OCI-LY3 (cell line): ENCODE data around the gene ZNF285.
"Not testable (repeated sequence)": the region's sequence is repeated elsewhere in the genome, so short reads cannot be mapped to it uniquely, and the experiment has no call there.

Experiments used
- H2AFZ ChIP-seq: fragments of 200-600, 300-600 bp; shearing (Covaris generic); 2 replicates; pipeline ENCODE4 v1.6.0; 2014; ENCODE audit warnings: antibody characterized with exemption, low read depth, low read length
- H3K27ac ChIP-seq: fragments of 200-600, 300-600 bp; sonication (generic); 2 replicates; pipeline ENCODE4 v1.5.1; 2014; ENCODE audit warnings: mild to moderate bottlenecking, low read length, moderate library complexity, mixed read lengths
- H3K27me3 ChIP-seq: fragments of 200-600, 300-600 bp; sonication (generic); 2 replicates; pipeline ENCODE4 v1.6.1; 2014; ENCODE audit warnings: low read depth, low read length, mixed read lengths
- H3K36me3 ChIP-seq: fragments of 200-600, 300-600 bp; sonication (generic); replicated peaks from 2 replicates; pipeline ENCODE3; 2014; ENCODE audit warnings: low read depth, low read length, mixed read lengths
- H3K4me1 ChIP-seq: fragments of 300-600, 200-600 bp; sonication (generic); 2 replicates; pipeline ENCODE4 v1.6.1; 2014; ENCODE audit warnings: low read length, mixed read lengths
- H3K4me2 ChIP-seq: fragments of 200-600, 300-600 bp; sonication (generic); 2 replicates; pipeline ENCODE4 v1.6.1; 2014; ENCODE audit warnings: low read length, mixed read lengths
- H3K4me3 ChIP-seq: fragments of 300-600, 200-600 bp; sonication (generic); 2 replicates; pipeline ENCODE4 v1.5.1; 2014; ENCODE audit warnings: antibody characterized with exemption, mild to moderate bottlenecking, low read length, moderate library complexity
- H3K79me2 ChIP-seq: fragments of 300-600, 200-600 bp; shearing (Covaris generic); 2 replicates; pipeline ENCODE4 v1.6.1; 2014; ENCODE audit warnings: mild to moderate bottlenecking, low read length, mixed read lengths
- H3K9ac ChIP-seq: fragments of 300-600, 200-600 bp; shearing (Covaris generic); 2 replicates; pipeline ENCODE4 v1.6.0; 2014; ENCODE audit warnings: mild to moderate bottlenecking, low read length, moderate library complexity
- H3K9me3 ChIP-seq: fragments of 200-600, 300-600 bp; shearing (Covaris generic); 2 replicates; pipeline ENCODE4 v1.6.1; 2014; ENCODE audit warnings: low read length, mixed read lengths; ENCODE audit not compliant: insufficient read depth
- H4K20me1 ChIP-seq: fragments of 200-600, 300-600 bp; sonication (generic); 2 replicates; pipeline ENCODE4 v1.6.1; 2016; ENCODE audit warnings: low read length, mixed read lengths; ENCODE audit not compliant: insufficient read depth
- EZH2phosphoT487 ChIP-seq: fragments of 200-600 bp; shearing (Covaris generic); IDR thresholded peaks from 2 replicates; pipeline ENCODE4 v1.6.1; 2018; ENCODE audit warnings: antibody characterized with exemption, mixed run types, low read depth
- TF ChIP-seq, protein P1 (sequence below): fragments of 200-600, 300-600 bp; sonication (generic); IDR thresholded peaks from 2 replicates; pipeline ENCODE4 v1.5.1; 2014; ENCODE audit warnings: antibody characterized with exemption, low read length, low read depth

Gene ZNF285

DNA sequence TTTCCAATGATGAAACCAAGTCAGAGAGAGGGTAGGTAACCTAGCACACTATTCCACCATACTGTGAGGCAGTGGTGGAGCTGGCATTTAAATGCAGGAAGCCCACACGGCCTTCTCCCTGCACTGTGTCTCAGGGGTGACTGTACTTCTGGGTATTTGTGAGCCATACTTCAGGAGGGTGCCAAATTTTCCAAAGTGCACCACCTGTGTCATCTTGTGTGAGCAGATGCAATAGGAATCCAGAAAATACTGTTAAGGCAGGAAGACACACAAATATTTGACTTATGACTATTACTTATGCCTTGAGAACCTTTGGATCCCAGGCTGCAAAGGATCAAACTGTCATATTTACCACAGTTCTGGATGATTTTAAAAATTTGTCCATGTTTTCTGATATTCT, 29.5 kb upstream of the ZNF285 start:
- Histone ChIP-seq H3K4me1 (no peaks in the 10 kb centered on the region), H3K36me3 (no peaks in the 10 kb centered on the region), H3K9me3 (peaks cover 29% of the 10 kb centered on the region), H2AFZ (no peak overlapping the region), H3K9ac (no peak overlapping the region), H3K4me2 (no peak overlapping the region), H3K27me3 (no peaks in the 10 kb centered on the region), H4K20me1 (no peaks in the 10 kb centered on the region), H3K79me2 (no peaks in the 10 kb centered on the region), H3K4me3 (no peak overlapping the region), H3K27ac (no peak overlapping the region)
- no peak for TF ChIP-seq EZH2phosphoT487
- TF ChIP-seq, protein P1, sequence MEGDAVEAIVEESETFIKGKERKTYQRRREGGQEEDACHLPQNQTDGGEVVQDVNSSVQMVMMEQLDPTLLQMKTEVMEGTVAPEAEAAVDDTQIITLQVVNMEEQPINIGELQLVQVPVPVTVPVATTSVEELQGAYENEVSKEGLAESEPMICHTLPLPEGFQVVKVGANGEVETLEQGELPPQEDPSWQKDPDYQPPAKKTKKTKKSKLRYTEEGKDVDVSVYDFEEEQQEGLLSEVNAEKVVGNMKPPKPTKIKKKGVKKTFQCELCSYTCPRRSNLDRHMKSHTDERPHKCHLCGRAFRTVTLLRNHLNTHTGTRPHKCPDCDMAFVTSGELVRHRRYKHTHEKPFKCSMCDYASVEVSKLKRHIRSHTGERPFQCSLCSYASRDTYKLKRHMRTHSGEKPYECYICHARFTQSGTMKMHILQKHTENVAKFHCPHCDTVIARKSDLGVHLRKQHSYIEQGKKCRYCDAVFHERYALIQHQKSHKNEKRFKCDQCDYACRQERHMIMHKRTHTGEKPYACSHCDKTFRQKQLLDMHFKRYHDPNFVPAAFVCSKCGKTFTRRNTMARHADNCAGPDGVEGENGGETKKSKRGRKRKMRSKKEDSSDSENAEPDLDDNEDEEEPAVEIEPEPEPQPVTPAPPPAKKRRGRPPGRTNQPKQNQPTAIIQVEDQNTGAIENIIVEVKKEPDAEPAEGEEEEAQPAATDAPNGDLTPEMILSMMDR, result no peak

DNA sequence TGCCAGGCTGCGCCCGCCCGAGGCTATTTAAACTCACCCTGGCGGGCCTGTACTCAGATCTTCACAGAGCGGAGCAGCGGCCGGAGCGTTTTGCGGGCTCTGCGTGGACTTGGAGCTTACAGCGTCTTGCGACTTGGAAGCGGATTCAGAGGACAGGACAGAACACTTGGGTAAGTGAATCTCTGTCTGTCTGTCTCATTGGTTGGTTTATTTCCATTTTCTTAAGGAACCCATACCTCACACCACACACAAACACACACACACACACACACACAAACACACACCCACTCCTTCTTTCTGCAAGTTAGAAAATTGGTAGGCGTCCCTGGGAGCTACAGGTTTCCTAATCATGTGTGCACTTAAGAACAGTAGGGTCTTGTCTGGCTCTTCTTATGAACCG, 14.1 kb upstream of the ZNF285 start:
- not testable (repeated sequence) for H3K4me3 ChIP-seq, H3K9me3 ChIP-seq, H3K79me2 ChIP-seq, H2AFZ ChIP-seq, H3K9ac ChIP-seq, H3K27me3 ChIP-seq, H4K20me1 ChIP-seq, H3K4me2 ChIP-seq, H3K36me3 ChIP-seq, H3K4me1 ChIP-seq, H3K27ac ChIP-seq

DNA sequence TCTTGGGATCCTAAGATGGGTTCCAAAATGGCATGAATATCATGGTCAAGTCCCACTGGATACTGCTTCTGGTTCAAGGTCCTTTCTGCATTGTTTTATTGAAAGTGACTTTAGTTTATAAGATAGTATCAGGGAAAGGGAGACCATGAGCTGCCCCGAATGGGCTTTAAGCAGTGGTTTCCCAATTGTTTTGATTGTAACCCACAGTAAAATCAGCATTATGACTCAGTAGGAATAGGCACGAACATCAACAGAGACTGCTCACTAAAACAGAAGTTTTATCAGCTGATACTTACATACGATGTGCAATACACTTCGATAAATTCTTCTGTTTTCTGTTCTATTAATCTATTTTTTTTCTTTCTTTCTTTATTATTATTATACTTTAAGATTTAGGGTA, 12.1 kb downstream of the ZNF285 start:
- not testable (repeated sequence) for H4K20me1 ChIP-seq, H3K36me3 ChIP-seq

DNA sequence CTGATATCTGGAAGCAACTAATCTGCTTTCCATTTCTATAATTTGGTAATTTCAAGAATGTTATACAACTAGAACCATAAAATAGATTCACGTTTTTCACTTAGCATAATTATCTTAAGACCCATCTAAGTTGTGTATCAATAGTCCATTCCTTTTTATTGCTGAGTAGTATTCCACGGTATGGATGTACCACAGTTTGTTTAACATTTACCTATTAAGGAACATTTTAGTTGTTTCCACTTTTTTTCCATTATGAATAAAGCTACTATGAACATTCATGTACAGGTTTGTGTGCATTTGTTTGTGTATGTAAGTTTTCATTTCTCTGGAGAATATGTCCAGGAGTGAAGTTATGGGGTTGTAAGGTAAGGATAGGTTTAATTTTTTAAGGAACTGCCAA, 26.6 kb downstream of the ZNF285 start:
- Histone ChIP-seq H3K4me2 (no peak overlapping the region), H3K27ac (no peak overlapping the region), H4K20me1 (no peaks in the 10 kb centered on the region), H3K9ac (no peak overlapping the region), H3K27me3 (no peaks in the 10 kb centered on the region), H3K4me3 (no peak overlapping the region), H3K36me3 (no peaks in the 10 kb centered on the region), H3K79me2 (no peaks in the 10 kb centered on the region), H2AFZ (no peak overlapping the region), H3K4me1 (no peaks in the 10 kb centered on the region), H3K9me3 (no peaks in the 10 kb centered on the region)
- no peak for TF ChIP-seq EZH2phosphoT487
- TF ChIP-seq, protein P1, result no peak

More for the DNA sequence above, 12.1 kb downstream of the ZNF285 start:
- not testable (repeated sequence) for H2AFZ ChIP-seq, H3K27me3 ChIP-seq, H3K4me2 ChIP-seq, H3K27ac ChIP-seq, H3K9me3 ChIP-seq, H3K79me2 ChIP-seq, H3K4me1 ChIP-seq, H3K9ac ChIP-seq, H3K4me3 ChIP-seq

DNA sequence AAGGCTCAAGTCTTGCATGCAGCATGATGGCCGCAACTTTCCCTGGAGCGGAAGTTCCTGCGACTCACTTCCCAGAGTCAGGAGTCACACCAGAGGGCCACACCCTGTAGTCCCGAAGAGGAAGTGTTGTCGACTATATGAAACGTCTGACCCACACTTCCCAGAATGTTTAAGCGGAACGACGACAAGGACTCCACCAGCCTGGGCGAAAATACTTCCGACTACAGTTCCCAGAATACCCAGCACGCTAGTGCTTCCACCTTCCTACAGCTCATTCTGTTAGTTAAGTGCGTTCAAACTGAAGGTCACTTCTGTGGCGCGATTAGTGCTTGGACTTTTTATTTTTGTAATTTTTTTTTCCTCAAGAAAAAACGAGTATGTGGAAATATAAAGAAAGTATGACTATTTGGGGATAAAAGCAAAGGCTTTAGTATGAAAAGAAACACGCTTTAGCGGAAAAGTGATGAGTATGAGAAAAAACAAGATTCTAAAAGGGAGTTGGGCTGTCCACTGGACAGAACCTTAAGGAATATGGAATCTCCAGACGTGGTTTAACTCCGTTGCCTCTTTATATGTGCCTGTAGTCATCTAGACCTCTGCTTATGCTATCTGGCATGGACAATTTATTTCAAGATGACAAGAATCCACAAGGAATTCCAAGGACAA, 29.5 kb downstream of the ZNF285 start:
- Histone ChIP-seq H4K20me1 (no peaks in the 10 kb centered on the region), H3K4me2 (no peak overlapping the region), H3K9me3 (no peaks in the 10 kb centered on the region), H2AFZ (no peak overlapping the region), H3K27me3 (no peaks in the 10 kb centered on the region), H3K79me2 (no peaks in the 10 kb centered on the region), H3K4me1 (no peaks in the 10 kb centered on the region), H3K4me3 (no peak overlapping the region), H3K9ac (no peak overlapping the region), H3K36me3 (no peaks in the 10 kb centered on the region), H3K27ac (no peak overlapping the region)
- TF ChIP-seq, protein P1, result no peak
- no peak for TF ChIP-seq EZH2phosphoT487
